ENCODE data around the gene TTC23.

Gene TTC23

GRCh38 chr15:99230867-99231266 lies 18.5 kb downstream of the TTC23 start:
- Histone ChIP-seq H3K9me3 (ENCODE audit: control insufficient read depth, low read length) (no peaks in the 10 kb centered on the region), H3K27ac (ENCODE audit: low read length, poor library complexity, severe bottlenecking) (no peak overlapping the region), H2BK5ac (ENCODE audit: low read depth, low read length, poor library complexity, severe bottlenecking) (no peak overlapping the region), H2BK15ac (ENCODE audit: low read depth, poor library complexity, severe bottlenecking) (no peak overlapping the region), H2BK12ac (ENCODE audit: low read length in 2 of 2) (no peak overlapping the region), H3K9ac (ENCODE audit: low read length) (no peak overlapping the region), H2AK5ac (ENCODE audit: low read length, severe bottlenecking) (no peak overlapping the region), H3K4ac (ENCODE audit: low read depth in 1 of 2, low read length in 2 of 2) (no peak overlapping the region), H3K79me1 (replicated peaks; ENCODE audit: low read length, poor library complexity, severe bottlenecking) (peaks cover 13% of the 10 kb centered on the region), H3K4me3 (ENCODE audit: insufficient read depth in 1 of 2, low read depth in 1 of 2, low read length in 2 of 2) (no peak overlapping the region), H3K23ac (ENCODE audit: low read length in 2 of 2) (no peak overlapping the region), H2AFZ (ENCODE audit: low read depth, low read length) (no peak overlapping the region), H3K27me3 (ENCODE audit: control insufficient read depth in 1 of 2, insufficient read depth in 1 of 2, low read length in 2 of 2) (no peaks in the 10 kb centered on the region), H3K4me1 (ENCODE audit: control insufficient read depth, insufficient read depth, low read depth, low read length) (no peaks in the 10 kb centered on the region), H3K18ac (ENCODE audit: low read depth in 1 of 2, low read length in 2 of 2) (no peak overlapping the region), H3K36me3 (ENCODE audit: control insufficient read depth in 1 of 2, insufficient read depth in 2 of 2, low read depth in 1 of 2, low read length in 2 of 2) (peaks cover 4 to 38% of the 10 kb centered on the region in 2 experiments), H3K4me2 (ENCODE audit: low read length, poor library complexity, severe bottlenecking) (no peak overlapping the region), H4K91ac (ENCODE audit: low read length) (no peak overlapping the region), H3K14ac (ENCODE audit: low read length in 2 of 2) (no peak overlapping the region), H4K8ac (ENCODE audit: low read length) (no peak overlapping the region), H2BK120ac (ENCODE audit: low read depth, low read length) (no peak overlapping the region)
- WGBS, result 92% methylated on average over 2 of the region's 4 CpGs
- DNase-seq, result no peak

- Histone ChIP-seq H2BK5ac (ENCODE audit: low read depth, low read length, poor library complexity, severe bottlenecking) (no peak overlapping the region), H3K18ac (ENCODE audit: low read depth in 1 of 2, low read length in 2 of 2) (no peak overlapping the region), H3K4me2 (ENCODE audit: low read length, poor library complexity, severe bottlenecking) (no peak overlapping the region), H2AFZ (ENCODE audit: low read depth, low read length) (no peak overlapping the region), H3K14ac (ENCODE audit: low read length in 2 of 2) (no peak overlapping the region), H2BK12ac (ENCODE audit: low read length in 2 of 2) (no peak overlapping the region), H3K9ac (ENCODE audit: low read length) (no peak overlapping the region), H3K23ac (ENCODE audit: low read length in 2 of 2) (no peak overlapping the region), H4K8ac (ENCODE audit: low read length) (no peak overlapping the region), H2BK15ac (ENCODE audit: low read depth, poor library complexity, severe bottlenecking) (no peak overlapping the region), H3K4me3 (ENCODE audit: insufficient read depth in 1 of 2, low read depth in 1 of 2, low read length in 2 of 2) (no peak overlapping the region), H2AK5ac (ENCODE audit: low read length, severe bottlenecking) (no peak overlapping the region), H3K4me1 (ENCODE audit: control insufficient read depth, insufficient read depth, low read depth, low read length) (no peaks in the 10 kb centered on the region), H3K36me3 (ENCODE audit: control insufficient read depth in 1 of 2, insufficient read depth in 2 of 2, low read depth in 1 of 2, low read length in 2 of 2) (peaks cover 9 to 64% of the 10 kb centered on the region in 2 experiments), H3K9me3 (ENCODE audit: control insufficient read depth, low read length) (no peaks in the 10 kb centered on the region), H3K27ac (ENCODE audit: low read length, poor library complexity, severe bottlenecking) (no peak overlapping the region), H3K27me3 (ENCODE audit: control insufficient read depth in 1 of 2, insufficient read depth in 1 of 2, low read length in 2 of 2) (no peaks in the 10 kb centered on the region), H2BK120ac (ENCODE audit: low read depth, low read length) (no peak overlapping the region), H4K91ac (ENCODE audit: low read length) (no peak overlapping the region), H3K4ac (ENCODE audit: low read depth in 1 of 2, low read length in 2 of 2) (no peak overlapping the region), H3K79me1 (replicated peaks; ENCODE audit: low read length, poor library complexity, severe bottlenecking) (peaks cover 18% of the 10 kb centered on the region)
- DNase-seq, result no peak
- WGBS, result 100% methylated on average over 2 of the region's 3 CpGs
Observed at GRCh38 chr15:99228120-99228770, 21.1 kb downstream of the TTC23 start.

GRCh38 chr15:99226802-99227201 lies 22.6 kb downstream of the TTC23 start:
- WGBS, result 68% methylated on average over 2 of the region's 3 CpGs
- H3K9me3 ChIP-seq (ENCODE audit: control insufficient read depth, low read length), result no peaks in the 10 kb centered on the region
- DNase-seq, result no peak

GRCh38 chr15:99224372-99225214 lies 24.8 kb downstream of the TTC23 start:
- H3K36me3 ChIP-seq (ENCODE audit: control insufficient read depth in 1 of 2, insufficient read depth in 2 of 2, low read depth in 1 of 2, low read length in 2 of 2), result peaks cover 16 to 85% of the 10 kb centered on the region in 2 experiments
- H3K27me3 ChIP-seq (ENCODE audit: control insufficient read depth in 1 of 2, insufficient read depth in 1 of 2, low read length in 2 of 2), result no peaks in the 10 kb centered on the region
- H2BK15ac ChIP-seq (ENCODE audit: low read depth, poor library complexity, severe bottlenecking), result no peak overlapping the region
- no peak overlapping the region for H3K27ac ChIP-seq (ENCODE audit: low read length, poor library complexity, severe bottlenecking)
- no peak overlapping the region for H3K4ac ChIP-seq (ENCODE audit: low read depth in 1 of 2, low read length in 2 of 2)
- peaks cover 20% of the 10 kb centered on the region for H3K79me1 ChIP-seq (replicated peaks; ENCODE audit: low read length, poor library complexity, severe bottlenecking)
- H4K8ac ChIP-seq (ENCODE audit: low read length), result no peak overlapping the region
- no peak overlapping the region for H3K4me3 ChIP-seq (ENCODE audit: insufficient read depth in 1 of 2, low read depth in 1 of 2, low read length in 2 of 2)
- no peak overlapping the region for H3K4me2 ChIP-seq (ENCODE audit: low read length, poor library complexity, severe bottlenecking)
- no peak overlapping the region for H4K91ac ChIP-seq (ENCODE audit: low read length)
- H2AK5ac ChIP-seq (ENCODE audit: low read length, severe bottlenecking), result no peak overlapping the region
- H3K14ac ChIP-seq (ENCODE audit: low read length in 2 of 2), result no peak overlapping the region
- no peaks in the 10 kb centered on the region for H3K4me1 ChIP-seq (ENCODE audit: control insufficient read depth, insufficient read depth, low read depth, low read length)
- no peaks in the 10 kb centered on the region for H3K9me3 ChIP-seq (ENCODE audit: control insufficient read depth, low read length)
- H2BK120ac ChIP-seq (ENCODE audit: low read depth, low read length), result no peak overlapping the region
- no peak overlapping the region for H3K9ac ChIP-seq (ENCODE audit: low read length)
- DNase-seq, result no peak
- H2AFZ ChIP-seq (ENCODE audit: low read depth, low read length), result no peak overlapping the region
- no peak overlapping the region for H2BK12ac ChIP-seq (ENCODE audit: low read length in 2 of 2)
- WGBS, result 96% methylated on average over 5 of the region's 6 CpGs
- peak overlapping the region; percentile 47 for H2BK5ac ChIP-seq (ENCODE audit: low read depth, low read length, poor library complexity, severe bottlenecking)
- H3K18ac ChIP-seq (ENCODE audit: low read depth in 1 of 2, low read length in 2 of 2), result no peak overlapping the region
- H3K23ac ChIP-seq (ENCODE audit: low read length in 2 of 2), result no peak overlapping the region

More at GRCh38 chr15:99226802-99227201, 22.6 kb downstream of the TTC23 start:
- H3K27ac ChIP-seq (ENCODE audit: low read length, poor library complexity, severe bottlenecking), result no peak overlapping the region
- H3K4me1 ChIP-seq (ENCODE audit: control insufficient read depth, insufficient read depth, low read depth, low read length), result no peaks in the 10 kb centered on the region
- no peak overlapping the region for H3K4me3 ChIP-seq (ENCODE audit: insufficient read depth in 1 of 2, low read depth in 1 of 2, low read length in 2 of 2)
- H3K9ac ChIP-seq (ENCODE audit: low read length), result no peak overlapping the region
- no peak overlapping the region for H2AFZ ChIP-seq (ENCODE audit: low read depth, low read length)
- no peak overlapping the region for H4K91ac ChIP-seq (ENCODE audit: low read length)
- peaks cover 24% of the 10 kb centered on the region for H3K79me1 ChIP-seq (replicated peaks; ENCODE audit: low read length, poor library complexity, severe bottlenecking)
- H2BK5ac ChIP-seq (ENCODE audit: low read depth, low read length, poor library complexity, severe bottlenecking), result no peak overlapping the region
- no peak overlapping the region for H3K18ac ChIP-seq (ENCODE audit: low read depth in 1 of 2, low read length in 2 of 2)
- H3K14ac ChIP-seq (ENCODE audit: low read length in 2 of 2), result no peak overlapping the region
- peaks cover 12 to 67% of the 10 kb centered on the region in 2 experiments for H3K36me3 ChIP-seq (ENCODE audit: control insufficient read depth in 1 of 2, insufficient read depth in 2 of 2, low read depth in 1 of 2, low read length in 2 of 2)
- H4K8ac ChIP-seq (ENCODE audit: low read length), result no peak overlapping the region
- H3K4me2 ChIP-seq (ENCODE audit: low read length, poor library complexity, severe bottlenecking), result no peak overlapping the region
- H2AK5ac ChIP-seq (ENCODE audit: low read length, severe bottlenecking), result no peak overlapping the region
- no peaks in the 10 kb centered on the region for H3K27me3 ChIP-seq (ENCODE audit: control insufficient read depth in 1 of 2, insufficient read depth in 1 of 2, low read length in 2 of 2)
- no peak overlapping the region for H3K4ac ChIP-seq (ENCODE audit: low read depth in 1 of 2, low read length in 2 of 2)
- no peak overlapping the region for H2BK120ac ChIP-seq (ENCODE audit: low read depth, low read length)
- no peak overlapping the region for H2BK12ac ChIP-seq (ENCODE audit: low read length in 2 of 2)
- no peak overlapping the region for H3K23ac ChIP-seq (ENCODE audit: low read length in 2 of 2)
- no peak overlapping the region for H2BK15ac ChIP-seq (ENCODE audit: low read depth, poor library complexity, severe bottlenecking)
